C4-2B (cell line): Measurements from ENCODE around the gene ATXN2.

Experiments
- H3K27ac ChIP-seq: fragments of 450-650 bp; 2 replicates; pipeline ENCODE4 v1.5.1; 2017
- CTCF ChIP-seq: fragments of 450-650 bp; conservative IDR thresholded peaks from 2 replicates; pipeline ENCODE4 v1.5.1; 2017; ENCODE audit warnings: mild to moderate bottlenecking
- ZFX ChIP-seq: fragments of 450-650 bp; IDR thresholded peaks from 2 replicates; pipeline ENCODE4 v1.6.1; 2017

The ATXN2 gene, protein sequence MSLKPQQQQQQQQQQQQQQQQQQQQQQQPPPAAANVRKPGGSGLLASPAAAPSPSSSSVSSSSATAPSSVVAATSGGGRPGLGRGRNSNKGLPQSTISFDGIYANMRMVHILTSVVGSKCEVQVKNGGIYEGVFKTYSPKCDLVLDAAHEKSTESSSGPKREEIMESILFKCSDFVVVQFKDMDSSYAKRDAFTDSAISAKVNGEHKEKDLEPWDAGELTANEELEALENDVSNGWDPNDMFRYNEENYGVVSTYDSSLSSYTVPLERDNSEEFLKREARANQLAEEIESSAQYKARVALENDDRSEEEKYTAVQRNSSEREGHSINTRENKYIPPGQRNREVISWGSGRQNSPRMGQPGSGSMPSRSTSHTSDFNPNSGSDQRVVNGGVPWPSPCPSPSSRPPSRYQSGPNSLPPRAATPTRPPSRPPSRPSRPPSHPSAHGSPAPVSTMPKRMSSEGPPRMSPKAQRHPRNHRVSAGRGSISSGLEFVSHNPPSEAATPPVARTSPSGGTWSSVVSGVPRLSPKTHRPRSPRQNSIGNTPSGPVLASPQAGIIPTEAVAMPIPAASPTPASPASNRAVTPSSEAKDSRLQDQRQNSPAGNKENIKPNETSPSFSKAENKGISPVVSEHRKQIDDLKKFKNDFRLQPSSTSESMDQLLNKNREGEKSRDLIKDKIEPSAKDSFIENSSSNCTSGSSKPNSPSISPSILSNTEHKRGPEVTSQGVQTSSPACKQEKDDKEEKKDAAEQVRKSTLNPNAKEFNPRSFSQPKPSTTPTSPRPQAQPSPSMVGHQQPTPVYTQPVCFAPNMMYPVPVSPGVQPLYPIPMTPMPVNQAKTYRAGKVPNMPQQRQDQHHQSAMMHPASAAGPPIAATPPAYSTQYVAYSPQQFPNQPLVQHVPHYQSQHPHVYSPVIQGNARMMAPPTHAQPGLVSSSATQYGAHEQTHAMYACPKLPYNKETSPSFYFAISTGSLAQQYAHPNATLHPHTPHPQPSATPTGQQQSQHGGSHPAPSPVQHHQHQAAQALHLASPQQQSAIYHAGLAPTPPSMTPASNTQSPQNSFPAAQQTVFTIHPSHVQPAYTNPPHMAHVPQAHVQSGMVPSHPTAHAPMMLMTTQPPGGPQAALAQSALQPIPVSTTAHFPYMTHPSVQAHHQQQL

DNA sequence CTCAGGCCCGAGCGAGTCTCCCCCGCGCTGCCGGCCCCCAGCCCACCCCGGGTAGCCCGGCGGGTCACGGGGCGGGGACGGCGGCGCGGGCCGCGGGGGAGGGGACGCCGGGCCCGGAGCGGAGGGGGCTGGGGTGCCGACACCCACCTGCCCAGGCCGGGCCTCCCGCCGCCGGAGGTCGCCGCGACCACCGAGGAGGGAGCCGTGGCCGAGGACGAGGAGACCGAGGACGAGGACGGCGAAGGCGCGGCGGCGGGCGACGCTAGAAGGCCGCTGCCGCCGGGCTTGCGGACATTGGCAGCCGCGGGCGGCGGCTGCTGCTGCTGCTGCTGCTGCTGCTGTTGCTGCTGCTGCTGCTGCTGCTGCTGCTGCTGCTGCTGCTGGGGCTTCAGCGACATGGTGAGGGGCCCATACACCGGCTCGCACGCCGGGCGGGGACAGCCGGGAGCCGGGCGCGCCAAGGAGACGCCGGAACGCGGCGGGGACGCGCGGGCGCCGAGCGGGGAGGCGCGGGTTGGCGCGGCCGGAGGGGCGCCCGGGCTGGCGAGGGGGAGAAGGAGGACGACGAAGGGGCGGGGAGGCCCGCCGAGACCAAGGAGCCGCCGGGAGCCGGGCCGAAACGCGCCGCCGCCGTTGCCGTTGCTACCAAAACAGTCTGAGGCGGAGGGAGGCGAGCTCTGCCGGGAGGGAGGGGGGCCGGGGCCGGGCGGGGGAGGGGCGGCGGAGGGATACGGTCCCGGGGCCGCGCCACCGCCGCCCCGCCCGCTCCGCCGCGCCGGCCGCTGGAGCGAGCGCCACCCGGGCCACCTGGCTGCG lies at the start of gene ATXN2:
Gene ATXN2, minus strand, starts transcription at position 679 of the 816 bp plus-strand sequence. Its CDS starts 281 bp downstream, at position 398.
- peak within 1 kb of the TSS; percentile 88 for H3K27ac ChIP-seq
- no peak for TF ChIP-seq CTCF
- peak; percentile 50 for TF ChIP-seq ZFX

- H3K27ac ChIP-seq, result no peak overlapping the region
- no peak for TF ChIP-seq CTCF
- TF ChIP-seq ZFX, result no peak
Measured at GRCh38 chr12:111645433-111645832, 46.3 kb upstream of the ATXN2 start.

GRCh38 chr12:111643427-111643826 lies 44.3 kb upstream of the ATXN2 start:
- no peak overlapping the region; the same call in 1 of the 2 replicates for H3K27ac ChIP-seq
- TF ChIP-seq ZFX (no peak), CTCF (no peak)

DNA sequence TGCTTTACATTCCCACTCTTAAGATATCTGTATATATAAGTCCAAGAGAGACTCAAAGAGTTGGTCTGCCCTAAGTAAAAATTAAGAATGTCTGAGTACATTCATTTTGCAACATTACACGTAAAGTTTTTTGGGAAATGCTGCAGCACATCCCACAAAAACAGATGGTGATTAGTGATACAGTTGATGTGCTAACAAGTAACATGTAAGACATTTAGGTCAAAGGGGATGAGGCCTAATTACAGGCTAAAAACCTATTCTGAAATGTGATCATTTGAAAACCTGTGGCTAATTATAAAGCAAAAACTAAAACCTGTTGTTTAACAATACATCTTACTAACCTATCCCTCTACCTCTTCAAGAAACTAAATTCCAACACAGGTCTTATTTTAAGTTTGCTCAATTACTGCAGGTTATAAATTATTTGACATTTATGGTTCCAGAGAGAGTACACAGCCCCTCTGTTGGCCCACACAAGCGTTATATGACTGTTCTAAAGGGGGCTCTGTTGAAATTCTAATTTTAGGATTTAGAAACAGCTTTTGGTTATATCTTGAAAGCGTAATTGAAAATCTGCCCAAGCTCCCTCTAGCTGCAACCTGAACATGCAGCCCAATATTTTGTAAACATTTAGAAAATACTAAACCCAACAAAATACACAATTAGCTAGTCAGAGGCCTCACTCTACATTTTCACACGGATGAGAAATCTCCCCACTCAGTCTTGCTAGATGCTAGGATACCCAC lies 43.7 kb upstream of the ATXN2 start:
- no peak overlapping the region; the same call in 1 of the 2 replicates for H3K27ac ChIP-seq
- TF ChIP-seq ZFX, result no peak
- TF ChIP-seq CTCF, result no peak

DNA sequence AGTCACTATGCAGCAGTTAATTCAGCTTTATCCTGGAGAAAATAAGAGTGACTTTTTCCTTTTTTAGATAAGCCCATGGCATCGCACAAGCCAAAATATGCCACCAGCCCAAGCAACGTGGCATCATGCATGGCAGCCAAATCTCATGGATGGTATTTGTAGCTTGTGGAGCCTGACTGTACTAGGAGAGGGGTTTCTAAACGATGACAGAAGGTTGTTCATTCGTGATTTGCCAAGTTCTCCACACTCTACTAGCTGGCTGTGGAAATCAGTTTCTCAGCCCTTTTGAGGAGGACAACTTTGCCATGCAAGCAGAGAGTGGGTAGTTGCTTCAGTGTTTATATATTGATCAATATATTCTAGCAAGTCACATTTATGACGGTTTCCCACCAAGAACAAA lies 41.4 kb upstream of the ATXN2 start:
- TF ChIP-seq ZFX, result no peak
- TF ChIP-seq CTCF, result no peak
- no peak overlapping the region for H3K27ac ChIP-seq

DNA sequence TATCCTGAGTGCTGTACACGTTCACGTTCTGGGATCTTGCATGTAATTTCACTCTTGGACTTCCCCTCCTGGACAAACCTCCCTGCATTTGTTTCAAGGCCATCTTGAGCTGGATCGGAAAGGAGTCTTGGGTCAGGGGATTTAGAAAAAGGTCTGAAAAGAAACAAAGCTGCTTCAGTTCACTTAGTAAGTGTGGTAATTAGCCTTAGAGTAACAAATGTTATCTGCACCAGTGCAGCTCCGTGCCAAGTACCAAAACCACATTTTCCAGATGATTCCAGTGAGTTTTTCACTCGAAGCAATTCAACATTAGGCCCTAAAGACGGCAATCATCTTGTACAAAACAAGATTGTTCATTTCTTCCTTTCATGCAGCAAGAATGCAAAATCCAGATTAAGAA lies 39.4 kb upstream of the ATXN2 start:
- no peak overlapping the region for H3K27ac ChIP-seq
- TF ChIP-seq CTCF (no peak), ZFX (no peak)
